Calu3 (cell line): ENCODE data around the gene ARRB1. TPM values are rescaled to one million over a fixed set of nuclear protein-coding genes. Genes with fewer than 3 reads are reported as not detected.

Source experiments
- BruUV-seq: library from RNA; stranded (reverse); fragments of 400-500 nt; replicated peaks from 2 replicates; lab custom pipeline; 2021; lab: Mats Ljungman, UMichigan
- CTCF ChIA-PET: fragments of 300-600 bp; sonication (Branson Sonifier 250); formaldehyde crosslinking; loops from one replicate; lab custom pipeline; 2022; ENCODE audit warnings: antibody characterized with exemption; lab: Charles Lee
- DNase-seq: peaks from one replicate; pipeline ENCODE4 v3.0.0; 2022
- H3K27ac Mint-ChIP-seq: one replicate; pipeline ENCODE4 v1.8.0; 2022; ENCODE audit warnings: mixed read lengths; ENCODE audit not compliant: unreplicated experiment
- H3K27me3 Mint-ChIP-seq: one replicate; pipeline ENCODE4 v1.8.0; 2022; ENCODE audit warnings: mixed read lengths; ENCODE audit not compliant: unreplicated experiment
- H3K36me3 Mint-ChIP-seq: one replicate; pipeline ENCODE4 v1.8.0; 2022; ENCODE audit warnings: mild to moderate bottlenecking, moderate library complexity, mixed read lengths; ENCODE audit not compliant: insufficient read depth, unreplicated experiment
- H3K4me1 Mint-ChIP-seq: one replicate; pipeline ENCODE4 v1.8.0; 2022; ENCODE audit warnings: mild to moderate bottlenecking, low read depth, mixed read lengths; ENCODE audit not compliant: unreplicated experiment
- H3K4me3 Mint-ChIP-seq: one replicate; pipeline ENCODE4 v1.8.0; 2022; ENCODE audit warnings: mild to moderate bottlenecking, low read depth, moderate library complexity, mixed read lengths; ENCODE audit not compliant: unreplicated experiment
- H3K9me3 Mint-ChIP-seq: one replicate; pipeline ENCODE4 v1.8.0; 2022; ENCODE audit warnings: low read depth, mixed read lengths; ENCODE audit not compliant: unreplicated experiment
- intact Hi-C: fragments of 100-400 bp; cut with micrococcal nuclease; formaldehyde crosslinking; loops from one replicate; pipeline ENCODE4 v1.10.0; 2022; ENCODE audit not compliant: unreplicated experiment
- total RNA-seq: library from RNA; stranded (reverse); gene quantifications from 2 replicates; pipeline ENCODE4 v1.2.3, GENCODE V29; 2022
- TF ChIP-seq, protein P1 (sequence below): fragments of 200-600 bp; IDR thresholded peaks from one replicate; pipeline ENCODE4 v1.8.0; 2022; ENCODE audit warnings: antibody characterized with exemption; ENCODE audit not compliant: unreplicated experiment

The ARRB1 gene
- total RNA-seq, 1 experiment from 2014 or later = 8.7 TPM

DNA sequence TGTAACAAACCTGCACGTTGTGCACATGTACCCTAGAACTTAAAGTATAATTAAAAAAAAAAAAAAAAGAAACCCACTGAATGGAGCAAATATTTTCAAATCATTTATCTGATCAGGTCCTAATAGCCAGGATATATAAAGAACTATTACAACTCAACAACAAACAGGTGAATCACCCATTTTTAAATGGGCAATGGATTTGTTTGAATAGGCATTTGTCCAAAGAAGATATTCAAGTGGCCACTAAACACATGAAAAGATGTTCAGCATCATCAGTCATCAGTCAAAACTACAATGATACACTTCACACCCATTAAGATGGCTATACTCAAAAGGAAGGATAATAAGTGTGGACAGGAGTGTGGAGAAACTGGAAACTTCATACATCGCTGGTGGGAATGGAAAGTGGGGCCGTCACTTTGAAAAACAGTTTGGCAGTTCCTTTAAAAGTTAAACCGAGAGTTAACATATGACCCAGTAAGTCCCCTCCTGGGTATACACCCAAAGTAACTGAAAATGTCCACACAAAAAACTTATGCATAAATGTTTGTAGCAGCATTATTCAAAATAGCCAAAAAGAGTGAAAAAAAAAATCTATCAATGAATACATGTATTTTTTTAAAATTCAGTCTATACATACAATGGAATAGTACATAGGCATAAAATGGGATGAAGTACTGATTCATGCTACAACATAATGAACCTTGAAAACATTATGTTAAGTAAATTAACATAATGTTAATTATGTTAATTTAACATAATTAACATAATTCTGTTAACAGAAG lies 53.1 kb downstream of the ARRB1 start:
- BruUV-seq = no TSS peak
- no peak overlapping the region for H3K4me3 Mint-ChIP-seq
- H3K36me3 Mint-ChIP-seq = no peaks in the 10 kb centered on the region
- intact Hi-C loops = no loop called here
- no peaks in the 10 kb centered on the region for H3K27me3 Mint-ChIP-seq
- no peak overlapping the region for H3K27ac Mint-ChIP-seq
- no peak for DNase-seq
- TF ChIP-seq, protein P1, sequence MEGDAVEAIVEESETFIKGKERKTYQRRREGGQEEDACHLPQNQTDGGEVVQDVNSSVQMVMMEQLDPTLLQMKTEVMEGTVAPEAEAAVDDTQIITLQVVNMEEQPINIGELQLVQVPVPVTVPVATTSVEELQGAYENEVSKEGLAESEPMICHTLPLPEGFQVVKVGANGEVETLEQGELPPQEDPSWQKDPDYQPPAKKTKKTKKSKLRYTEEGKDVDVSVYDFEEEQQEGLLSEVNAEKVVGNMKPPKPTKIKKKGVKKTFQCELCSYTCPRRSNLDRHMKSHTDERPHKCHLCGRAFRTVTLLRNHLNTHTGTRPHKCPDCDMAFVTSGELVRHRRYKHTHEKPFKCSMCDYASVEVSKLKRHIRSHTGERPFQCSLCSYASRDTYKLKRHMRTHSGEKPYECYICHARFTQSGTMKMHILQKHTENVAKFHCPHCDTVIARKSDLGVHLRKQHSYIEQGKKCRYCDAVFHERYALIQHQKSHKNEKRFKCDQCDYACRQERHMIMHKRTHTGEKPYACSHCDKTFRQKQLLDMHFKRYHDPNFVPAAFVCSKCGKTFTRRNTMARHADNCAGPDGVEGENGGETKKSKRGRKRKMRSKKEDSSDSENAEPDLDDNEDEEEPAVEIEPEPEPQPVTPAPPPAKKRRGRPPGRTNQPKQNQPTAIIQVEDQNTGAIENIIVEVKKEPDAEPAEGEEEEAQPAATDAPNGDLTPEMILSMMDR = no peak
- H3K4me1 Mint-ChIP-seq = no peaks in the 10 kb centered on the region
- H3K9me3 Mint-ChIP-seq = no peaks in the 10 kb centered on the region
- CTCF ChIA-PET = no interaction called here

DNA sequence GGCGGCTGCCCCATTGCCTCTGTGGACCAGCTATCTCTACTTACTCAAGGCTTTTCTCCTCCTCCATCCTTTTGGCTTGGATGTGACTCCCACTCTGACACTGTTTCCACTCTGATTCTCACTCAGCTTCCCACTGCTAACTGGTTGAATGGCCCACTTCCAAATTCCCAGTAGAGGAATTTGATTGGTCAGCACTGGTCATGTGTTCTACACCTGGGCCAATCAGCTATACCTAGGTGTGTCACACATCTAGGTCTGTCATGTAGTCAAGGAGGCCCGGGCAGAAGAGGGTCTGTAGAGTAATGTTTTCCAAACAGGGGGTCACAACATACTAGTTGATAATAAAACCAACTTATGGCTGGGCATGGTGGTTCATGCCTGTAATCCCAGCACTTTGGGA lies 57.6 kb downstream of the ARRB1 start:
- no peak overlapping the region for H3K4me3 Mint-ChIP-seq
- H3K36me3 Mint-ChIP-seq = no peaks in the 10 kb centered on the region
- CTCF ChIA-PET = no interaction called here
- no peak for DNase-seq
- H3K9me3 Mint-ChIP-seq = no peaks in the 10 kb centered on the region
- no peaks in the 10 kb centered on the region for H3K27me3 Mint-ChIP-seq
- H3K4me1 Mint-ChIP-seq = no peaks in the 10 kb centered on the region
- TF ChIP-seq, protein P1 = no peak
- no peak overlapping the region for H3K27ac Mint-ChIP-seq
- BruUV-seq = no TSS peak
- intact Hi-C loops = no loop called here

DNA sequence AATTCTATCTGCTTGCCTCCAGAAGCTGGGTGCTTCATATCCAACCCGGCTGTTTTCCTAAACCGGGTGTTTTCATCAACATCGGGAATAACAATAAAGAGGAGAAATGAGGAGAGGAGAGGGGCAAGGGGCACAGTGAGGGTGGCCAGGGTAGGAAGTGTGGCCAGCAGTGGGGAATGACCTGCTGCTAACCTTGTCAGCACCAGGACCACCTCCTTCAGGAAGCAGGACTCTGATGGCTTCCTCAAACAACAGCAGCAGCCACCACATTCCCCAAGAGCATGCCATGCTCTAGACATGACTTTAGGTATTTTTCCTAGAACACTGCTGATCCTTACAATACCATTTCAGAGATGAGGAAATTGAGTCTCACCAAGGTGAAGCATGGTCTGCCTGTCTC lies 58.5 kb downstream of the ARRB1 start:
- CTCF ChIA-PET = interaction anchor here (0.6 kb wide), 1 partner anchor 50 kb away, joined by 3 read pairs; no protein-coding TSS in a partner anchor
- H3K27ac Mint-ChIP-seq = no peak overlapping the region
- H3K9me3 Mint-ChIP-seq = no peaks in the 10 kb centered on the region
- H3K27me3 Mint-ChIP-seq = no peaks in the 10 kb centered on the region
- TF ChIP-seq, protein P1 = no peak
- intact Hi-C loops = no loop called here
- no peak for DNase-seq
- no peaks in the 10 kb centered on the region for H3K36me3 Mint-ChIP-seq
- no peak overlapping the region for H3K4me3 Mint-ChIP-seq
- BruUV-seq = no TSS peak
- H3K4me1 Mint-ChIP-seq = no peaks in the 10 kb centered on the region

DNA sequence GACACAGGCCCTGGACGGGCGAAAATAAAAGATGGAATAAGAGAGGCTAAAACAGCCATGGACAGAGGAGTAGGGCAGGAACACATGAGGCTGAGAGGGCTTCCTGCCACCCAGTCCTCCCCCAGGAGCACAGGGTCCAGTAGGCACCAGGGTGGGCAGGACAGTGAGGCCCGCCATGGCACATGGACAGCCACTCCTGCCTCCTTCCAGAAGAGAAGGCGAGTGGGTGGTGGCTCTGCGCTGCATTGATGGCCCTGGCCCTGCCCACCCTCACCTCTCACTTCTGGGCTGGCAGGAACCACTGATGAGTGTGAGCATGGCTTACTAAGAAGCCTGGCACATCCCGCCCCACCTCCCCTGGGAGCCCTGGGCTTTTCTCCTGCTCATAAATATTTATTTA lies 59.7 kb downstream of the ARRB1 start:
- Mint-ChIP-seq H3K4me3 (no peak overlapping the region), H3K27ac (no peak overlapping the region), H3K27me3 (no peaks in the 10 kb centered on the region), H3K9me3 (no peaks in the 10 kb centered on the region), H3K4me1 (no peaks in the 10 kb centered on the region), H3K36me3 (peaks cover 2% of the 10 kb centered on the region)
- CTCF ChIA-PET = no interaction called here
- no peak for DNase-seq
- intact Hi-C loops = no loop called here
- BruUV-seq = no TSS peak
- TF ChIP-seq, protein P1 = no peak
